ENCODE results near the gene NAA40. TPM values are rescaled to one million over a fixed set of nuclear protein-coding genes. Genes with fewer than 3 reads are reported as not detected.

NAA40 gene
- total RNA-seq, 4 donors from 2014 or later, result 3.0 to 10.2 (median 6.1) TPM

- 0 to 1% methylated on average over 47 to 60 of the region's 67 CpGs for WGBS, 2 donors
- TF ChIP-seq CTCF (IDR thresholded peaks at IDR 0.05) (no peak), POLR2A (IDR thresholded peaks at IDR 0.05) (no peak)
- DNase-seq (ENCODE audit: low spot score in 2 of 2), result peak; percentile 99 to 100
- intact Hi-C loops (cut with DNase I; ENCODE audit: low total_unique reads), result no loop called here
- peak within 1 kb of the TSS; percentile 82 for H3K4me3 ChIP-seq (ENCODE audit: low read depth, poor library complexity, severe bottlenecking)
Observed at GRCh38 chr11:63974259-63975143, 35.7 kb downstream of the NAA40 start, which contains the start of gene COX8A. Gene COX8A, plus strand, starts transcription at chr11:63974620. Its CDS starts 61 bp downstream, at chr11:63974681.

- DNase-seq (ENCODE audit: low spot score in 2 of 2), result no peak
- intact Hi-C loops (cut with DNase I; ENCODE audit: low total_unique reads), result no loop called here
- TF ChIP-seq CTCF (IDR thresholded peaks at IDR 0.05) (no peak), POLR2A (IDR thresholded peaks at IDR 0.05) (no peak)
- no peak overlapping the region for H3K4me3 ChIP-seq (ENCODE audit: low read depth, poor library complexity, severe bottlenecking)
- WGBS, 2 donors, result 37 to 50% methylated on average over 10 of the region's 10 CpGs
Observed at GRCh38 chr11:63978551-63979239, 39.9 kb downstream of the NAA40 start.

DNA sequence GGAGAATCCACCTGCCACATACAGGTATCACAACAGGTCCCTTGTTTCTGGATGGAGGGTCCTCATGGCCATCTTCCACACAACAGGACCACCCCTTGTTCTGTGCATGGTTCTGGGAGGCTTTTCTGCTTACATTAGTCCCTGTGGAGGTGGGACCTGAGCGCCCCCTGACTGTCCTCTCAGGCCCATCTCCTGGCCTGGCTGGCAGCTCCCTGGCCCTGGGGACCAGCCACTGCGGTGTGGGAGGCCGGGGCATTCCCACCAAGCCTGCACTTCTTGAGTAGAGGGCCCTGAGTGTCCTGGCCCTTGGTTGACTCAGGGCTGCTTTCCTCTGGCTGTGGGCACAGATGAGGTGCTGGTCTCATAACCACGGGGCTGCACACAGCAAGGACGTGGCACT lies 40.6 kb downstream of the NAA40 start:
- 92% methylated on average over 3 to 5 of the region's 5 CpGs for WGBS, 2 donors
- TF ChIP-seq POLR2A (IDR thresholded peaks at IDR 0.05), result no peak
- TF ChIP-seq CTCF (IDR thresholded peaks at IDR 0.05), result no peak
- intact Hi-C loops (cut with DNase I; ENCODE audit: low total_unique reads), result no loop called here
- no peak overlapping the region for H3K4me3 ChIP-seq (ENCODE audit: low read depth, poor library complexity, severe bottlenecking)
- DNase-seq (ENCODE audit: low spot score in 2 of 2), result no peak

GRCh38 chr11:63985812-63986155 lies 47.0 kb downstream of the NAA40 start:
- TF ChIP-seq CTCF (IDR thresholded peaks at IDR 0.05), result no peak
- TF ChIP-seq POLR2A (IDR thresholded peaks at IDR 0.05), result no peak
- WGBS, 2 donors, result 0 to 1% methylated on average over 18 of the region's 18 CpGs
- no peak for DNase-seq (ENCODE audit: low spot score in 2 of 2)
- intact Hi-C loops (cut with DNase I; ENCODE audit: low total_unique reads), result no loop called here
- H3K4me3 ChIP-seq (ENCODE audit: low read depth, poor library complexity, severe bottlenecking), result peak overlapping the region; percentile 91

- peak; percentile 90 to 98 for DNase-seq (ENCODE audit: low spot score in 2 of 2)
- 0 to 2% methylated on average over 12 to 46 of the region's 63 CpGs for WGBS, 2 donors
- intact Hi-C loops (cut with DNase I; ENCODE audit: low total_unique reads), result no loop called here
- TF ChIP-seq POLR2A (IDR thresholded peaks at IDR 0.05) (peak in 1 of 2 donors; percentile 11), CTCF (IDR thresholded peaks at IDR 0.05) (no peak)
- peak within 1 kb of the TSS; percentile 91 for H3K4me3 ChIP-seq (ENCODE audit: low read depth, poor library complexity, severe bottlenecking)
Observed at GRCh38 chr11:63986156-63986931, 47.5 kb downstream of the NAA40 start, which contains the start of gene OTUB1. Gene OTUB1, plus strand, starts transcription at chr11:63986438. Its CDS starts 19 bp downstream, at chr11:63986457.
